Hematopoietic multipotent progenitor cell treated with erythropoietin and hydrocortisone succinate and interleukin-3 and kit ligand, for 8 days (in vitro differentiated cells): Measurements from ENCODE around the gene UBXN4.
"Not testable (repeated sequence)": the region's sequence is repeated elsewhere in the genome, so short reads cannot be mapped to it uniquely, and the experiment has no call there.

Experiments
- DNase-seq: peaks from one replicate; pipeline ENCODE4 v3.0.0-alpha.2; 2015

The UBXN4 gene

DNA sequence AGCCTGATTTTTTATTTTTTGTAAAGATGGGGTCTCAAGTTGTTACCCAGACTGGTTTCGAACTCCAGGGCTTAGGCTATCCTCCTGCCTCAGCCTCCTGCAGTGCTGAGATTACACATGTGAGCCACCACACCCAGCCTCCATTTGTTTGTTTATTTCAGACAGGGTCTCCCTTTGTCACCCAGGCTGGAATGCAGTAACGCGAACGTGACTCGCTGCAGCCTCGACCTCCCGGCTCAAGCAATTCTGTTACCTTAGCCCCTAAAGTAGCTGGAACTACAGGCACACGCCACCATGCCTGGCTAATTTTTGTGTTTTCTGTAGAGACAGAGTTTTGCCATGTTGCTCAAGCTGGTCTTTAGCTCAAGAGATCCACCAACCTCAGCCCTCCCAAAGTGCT lies 27.2 kb downstream of the UBXN4 start:
- no peak for DNase-seq

DNA sequence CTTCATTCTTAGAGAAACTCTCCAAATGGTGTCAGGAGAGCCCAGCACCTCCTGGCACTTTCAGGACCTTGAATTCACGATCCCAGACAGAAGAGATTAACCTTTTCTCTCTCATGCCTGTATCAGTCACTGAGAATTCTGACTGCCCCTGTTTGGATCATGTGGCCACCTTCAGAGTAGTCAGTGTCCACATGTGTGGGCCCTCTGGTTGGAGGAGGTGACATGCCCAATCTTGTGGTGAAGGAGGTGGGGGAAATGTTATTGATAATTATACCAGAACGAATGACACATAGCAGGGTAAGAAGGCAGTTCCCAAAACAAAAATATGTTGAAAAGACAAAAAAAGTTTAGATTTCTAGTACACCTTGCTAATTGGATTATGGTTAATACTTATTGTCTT lies 31.7 kb downstream of the UBXN4 start:
- no peak for DNase-seq

DNA sequence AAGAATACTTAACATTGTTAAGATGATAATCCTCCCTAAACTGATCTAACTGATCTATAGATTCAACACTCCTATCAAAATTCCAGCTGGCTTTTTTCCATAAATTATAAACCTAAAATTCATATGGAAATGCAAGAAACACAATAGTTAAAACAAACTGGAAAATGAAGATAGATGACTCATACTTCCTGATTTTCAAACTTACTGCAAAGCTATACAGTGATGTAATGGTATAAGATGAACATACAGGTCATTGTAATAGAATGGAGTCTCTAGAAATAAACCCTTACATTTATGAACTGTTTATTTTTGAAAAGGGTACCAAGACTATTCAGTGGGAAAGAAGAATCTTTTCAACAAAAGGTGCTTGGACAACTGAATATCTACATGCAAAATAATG lies 32.3 kb downstream of the UBXN4 start:
- DNase-seq, result no peak

DNA sequence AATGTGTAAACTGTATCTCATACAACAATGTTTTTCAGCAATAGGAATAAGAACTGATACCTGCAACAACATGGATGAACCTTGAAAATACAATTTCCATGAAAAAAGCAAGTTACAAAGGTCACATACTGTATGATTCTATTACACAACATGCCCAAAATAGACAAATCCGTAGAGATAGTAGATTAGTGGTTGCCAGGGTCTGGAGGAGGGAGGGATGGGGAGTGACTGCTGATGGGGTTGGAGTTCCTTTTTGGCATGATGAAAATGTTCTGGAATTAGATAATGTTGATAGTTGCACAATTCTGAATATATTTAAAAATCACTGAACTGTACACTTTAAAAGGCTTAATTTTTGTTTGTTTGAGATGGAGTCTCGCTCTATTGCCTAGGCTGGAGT lies 33.8 kb downstream of the UBXN4 start:
- DNase-seq, result no peak

DNA sequence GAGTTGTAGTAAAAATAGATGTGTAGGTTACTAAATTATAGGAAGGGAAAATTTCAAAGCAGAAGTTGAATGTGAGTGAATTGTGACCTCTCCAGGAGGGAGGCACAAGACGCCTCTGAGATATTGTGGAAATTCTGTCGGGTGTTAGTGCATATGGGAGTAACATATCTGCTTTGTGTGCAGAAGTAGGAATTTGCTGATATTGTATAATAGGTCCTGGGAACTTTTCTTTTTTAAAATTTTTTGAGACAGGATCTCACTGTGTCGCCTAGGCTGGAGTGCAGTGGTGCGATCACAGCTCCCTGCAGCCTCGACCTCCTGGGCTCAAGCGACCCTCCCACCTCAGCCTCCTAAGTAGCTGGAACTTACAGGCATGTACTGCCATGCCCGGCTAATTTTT lies 34.7 kb downstream of the UBXN4 start:
- DNase-seq, result no peak

DNA sequence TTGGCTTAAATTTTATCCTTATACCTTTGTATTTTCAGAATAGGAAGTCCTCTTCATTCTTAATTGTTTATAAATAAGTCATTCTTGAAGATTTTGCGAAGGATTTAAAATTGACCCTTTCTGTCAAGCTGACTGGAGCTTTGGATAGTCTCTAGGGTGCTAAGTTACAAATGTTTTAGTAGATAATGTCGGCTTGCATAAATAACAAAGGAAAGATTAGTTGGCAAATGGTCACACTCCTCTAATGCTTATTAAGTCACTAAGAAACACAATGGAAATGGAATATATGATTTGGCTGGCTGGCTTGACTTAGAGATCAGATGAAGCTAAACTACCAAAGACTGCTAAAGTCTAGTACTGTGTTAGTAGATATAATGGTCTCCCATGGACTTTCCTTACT lies 40.6 kb downstream of the UBXN4 start:
- DNase-seq, result no peak

DNA sequence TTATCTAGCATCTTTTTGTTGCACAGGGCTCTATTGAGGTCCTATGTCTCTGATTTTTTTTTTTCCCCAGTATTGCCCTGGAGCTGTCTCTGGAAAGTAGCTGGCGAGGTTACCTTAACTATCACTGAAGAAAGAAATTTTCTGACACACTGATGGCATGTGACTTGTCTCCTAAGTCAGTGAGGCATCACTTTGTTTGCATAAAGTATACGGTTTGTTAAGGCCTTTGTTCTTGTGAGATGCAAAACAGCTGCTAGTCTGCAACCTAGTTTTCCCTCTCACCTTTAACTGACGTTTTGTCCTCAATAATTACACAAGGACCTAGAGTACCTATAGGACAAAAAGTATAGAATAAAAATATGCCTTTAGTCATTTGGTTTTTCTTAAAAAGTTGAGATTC lies 41.8 kb downstream of the UBXN4 start:
- DNase-seq, result no peak

DNA sequence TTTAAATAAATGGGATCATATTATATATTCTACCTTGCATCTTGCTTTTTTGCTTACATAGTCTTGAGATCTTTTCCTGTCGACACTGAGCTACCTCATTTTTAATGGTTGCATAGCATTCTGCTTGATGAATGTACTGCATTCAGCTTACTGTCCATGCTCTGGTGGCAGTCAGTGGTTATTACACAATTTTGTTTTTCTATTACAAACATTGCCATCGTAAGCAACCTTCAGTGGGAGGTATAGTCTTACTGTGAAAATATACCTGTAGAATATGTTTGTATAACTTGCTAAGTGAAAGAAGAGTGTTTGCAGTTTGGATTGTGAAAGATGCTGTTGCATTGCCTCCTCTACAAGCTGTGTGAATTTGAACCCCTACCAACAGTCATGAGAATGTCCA lies 43.4 kb downstream of the UBXN4 start:
- DNase-seq, result no peak

DNA sequence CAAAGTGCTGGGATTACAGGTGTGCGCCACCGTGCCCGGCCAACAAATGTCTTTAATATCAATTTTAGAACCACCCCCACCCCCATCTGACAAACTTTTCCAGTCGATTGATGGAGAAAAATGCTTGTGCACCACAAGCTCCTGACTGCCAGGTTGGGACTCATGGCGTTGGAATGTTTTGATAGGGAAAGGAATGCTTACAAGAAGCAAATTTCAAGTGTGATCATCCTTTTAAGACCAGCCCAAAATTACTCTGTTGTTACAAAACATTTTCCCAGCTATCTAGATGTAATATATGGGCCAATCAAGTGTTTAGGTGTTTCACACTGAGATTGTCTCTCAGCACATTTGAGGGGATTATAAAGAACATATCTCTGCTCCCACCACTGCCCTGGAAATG lies 45.2 kb downstream of the UBXN4 start:
- no peak for DNase-seq

DNA sequence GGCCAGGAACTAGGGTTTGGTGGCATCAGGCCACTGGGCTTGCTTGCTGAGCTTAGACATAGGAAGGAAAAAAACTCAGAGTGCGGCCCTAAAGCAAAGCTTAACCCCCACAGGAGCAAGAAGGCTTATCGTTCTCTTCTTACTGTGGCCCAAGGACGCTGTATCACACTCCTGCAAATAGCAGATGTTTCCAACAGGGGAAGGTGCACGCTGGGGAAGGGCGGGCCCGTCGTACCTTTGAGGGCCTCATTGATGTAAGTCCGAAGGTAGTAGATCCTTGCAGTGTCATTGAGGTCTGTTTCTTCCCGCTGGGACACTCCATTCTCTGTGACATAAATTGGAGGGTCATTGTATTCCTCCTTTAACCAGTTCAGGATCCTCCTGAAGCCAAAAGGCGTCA lies 48.8 kb downstream of the UBXN4 start:
- no peak for DNase-seq

DNA sequence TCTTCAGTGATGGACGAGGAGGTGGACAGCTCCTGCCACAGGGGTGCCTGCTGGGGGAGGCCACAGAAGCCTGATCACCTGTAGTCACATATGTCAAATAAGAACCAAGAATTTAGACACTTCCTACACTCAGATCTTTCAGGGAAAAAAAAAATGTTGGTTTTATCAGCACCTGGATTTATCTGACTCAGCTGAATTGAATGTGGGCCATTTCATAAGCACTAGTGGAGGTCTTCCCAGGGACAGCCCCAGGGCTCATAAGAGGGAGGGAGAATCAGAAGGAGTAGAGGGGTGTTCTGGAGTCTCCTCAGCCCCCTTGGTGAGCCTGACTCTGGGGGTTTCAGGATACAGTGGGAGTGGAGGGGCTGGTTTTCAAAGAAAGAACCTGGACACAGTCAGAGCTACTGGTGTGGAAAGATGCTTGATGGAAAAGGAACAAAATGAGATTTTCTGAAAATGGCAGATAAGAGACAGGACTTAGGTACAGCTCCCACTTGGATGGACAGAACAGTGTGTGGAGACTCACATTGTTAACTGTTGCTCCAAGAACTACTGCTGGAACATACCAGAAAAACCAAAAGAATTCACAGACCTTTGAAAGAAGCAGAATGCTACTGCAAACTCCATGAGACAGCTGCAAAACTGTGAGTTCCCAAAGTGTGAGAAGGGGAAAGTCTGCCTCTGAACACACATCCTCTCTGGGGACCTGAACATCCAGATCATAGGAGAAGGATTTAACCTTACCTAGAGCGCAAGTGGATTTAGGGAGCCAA lies 49.9 kb downstream of the UBXN4 start:
- DNase-seq, result no peak

DNA sequence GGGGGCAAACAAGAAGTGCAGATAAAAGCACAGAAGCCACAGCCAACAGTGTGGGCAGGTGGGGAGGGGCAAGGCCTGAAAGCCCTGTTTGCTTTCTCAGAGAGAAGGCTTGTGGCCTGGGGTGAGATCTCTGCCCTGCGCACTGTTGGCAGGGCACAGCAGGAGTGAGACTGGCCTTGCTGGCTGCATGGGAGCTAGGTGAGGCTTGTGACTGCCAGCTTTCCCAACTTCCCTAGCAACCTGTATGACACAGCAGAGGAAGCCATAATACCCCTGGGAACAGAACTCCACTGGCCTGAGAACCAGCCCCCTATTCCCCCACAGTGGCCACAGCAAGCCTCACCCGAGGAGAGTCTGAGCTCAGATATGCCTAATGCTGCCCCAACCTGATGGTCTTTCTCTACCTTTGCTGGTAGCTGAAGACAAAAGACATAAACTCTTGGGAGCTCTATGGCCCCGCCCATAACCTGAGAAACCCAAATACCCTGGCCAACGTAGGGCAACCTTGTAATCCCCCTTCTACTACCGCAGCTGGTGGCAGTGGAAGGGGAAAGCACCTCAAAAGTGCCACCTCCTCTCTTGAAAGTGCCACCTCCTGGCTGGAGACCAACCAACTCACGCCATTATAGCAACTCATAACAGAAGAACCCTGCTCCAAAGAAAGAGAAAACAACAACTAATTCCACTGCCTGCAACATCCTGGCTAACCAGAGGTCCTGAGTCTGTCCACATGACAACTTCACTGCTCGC lies 50.9 kb downstream of the UBXN4 start:
- DNase-seq, result no peak

DNA sequence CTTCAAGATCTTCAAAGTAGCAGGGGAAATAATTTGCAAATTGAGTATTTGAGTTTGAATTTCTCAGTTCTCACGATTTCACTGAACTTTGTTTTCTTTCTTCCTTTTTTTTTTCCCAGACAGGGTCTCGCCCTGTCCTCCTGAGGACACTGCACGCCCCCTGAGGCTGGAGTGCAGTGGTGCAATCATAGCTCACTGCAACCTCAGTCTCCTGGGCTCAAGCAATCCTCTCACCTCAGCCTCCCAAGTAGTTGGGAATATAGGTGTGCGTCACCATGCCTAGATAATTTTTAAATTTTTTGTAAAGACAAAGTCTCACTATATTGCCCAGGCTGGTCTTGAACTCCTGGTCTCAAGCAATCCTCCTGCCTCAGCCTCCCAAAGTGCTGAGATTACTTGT lies 54.0 kb downstream of the UBXN4 start:
- not testable (repeated sequence) for DNase-seq

DNA sequence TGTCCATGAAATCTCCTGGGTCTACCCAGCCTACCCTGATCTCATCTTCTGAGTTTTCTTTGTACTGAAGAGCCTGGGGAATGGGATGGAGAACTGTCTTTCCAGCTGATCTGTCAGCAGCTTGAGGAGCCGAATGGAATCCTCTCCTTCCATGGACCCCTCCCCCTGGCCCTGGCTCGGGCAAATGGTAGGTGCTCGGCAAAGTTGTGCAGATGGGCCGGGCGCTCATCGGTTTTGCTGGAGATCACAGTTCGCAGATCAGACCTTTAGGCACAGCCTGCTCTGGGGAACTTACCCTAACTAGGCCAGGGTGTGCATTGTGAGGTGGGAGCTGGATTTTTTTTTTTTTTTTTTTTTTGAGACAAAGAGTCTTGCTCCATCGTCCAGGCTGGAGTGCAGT lies 55.0 kb downstream of the UBXN4 start:
- no peak for DNase-seq

DNA sequence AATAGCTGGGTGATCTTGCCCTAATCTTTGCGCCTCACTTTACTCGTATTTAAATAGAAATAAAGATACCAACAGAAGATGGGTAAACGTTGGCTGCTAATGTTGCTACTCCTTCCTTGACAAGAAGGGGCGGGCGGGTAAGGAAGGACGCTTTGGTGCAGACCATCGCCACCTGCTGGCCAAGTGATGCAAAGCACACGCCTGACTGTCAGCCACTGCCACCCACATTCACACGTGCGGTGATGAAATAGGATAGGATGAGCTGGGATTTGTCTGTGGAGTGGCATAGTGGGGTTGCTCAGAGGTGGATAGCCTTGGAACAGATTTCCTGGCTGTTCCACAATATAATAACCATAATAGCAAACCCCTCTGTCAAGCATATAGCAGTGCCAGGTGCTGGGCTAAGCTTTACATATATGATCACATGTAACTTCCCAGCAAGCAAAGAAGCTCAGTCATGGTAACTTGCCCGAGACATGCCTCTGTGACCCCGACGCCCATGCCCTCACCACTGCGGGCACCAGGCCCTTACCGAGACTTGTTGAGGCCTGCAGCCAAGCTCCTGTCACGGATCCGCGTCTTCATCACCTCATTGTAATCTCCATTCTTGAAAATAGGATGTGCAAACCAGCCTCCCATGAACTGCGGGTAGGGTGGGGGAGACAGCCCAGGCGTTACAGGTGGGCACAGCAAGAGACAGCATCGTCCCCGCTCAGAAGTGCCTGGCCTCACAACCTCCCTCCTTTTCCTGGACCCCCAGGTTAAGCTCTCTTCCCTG lies 56.0 kb downstream of the UBXN4 start:
- DNase-seq, result peak; percentile 82

DNA sequence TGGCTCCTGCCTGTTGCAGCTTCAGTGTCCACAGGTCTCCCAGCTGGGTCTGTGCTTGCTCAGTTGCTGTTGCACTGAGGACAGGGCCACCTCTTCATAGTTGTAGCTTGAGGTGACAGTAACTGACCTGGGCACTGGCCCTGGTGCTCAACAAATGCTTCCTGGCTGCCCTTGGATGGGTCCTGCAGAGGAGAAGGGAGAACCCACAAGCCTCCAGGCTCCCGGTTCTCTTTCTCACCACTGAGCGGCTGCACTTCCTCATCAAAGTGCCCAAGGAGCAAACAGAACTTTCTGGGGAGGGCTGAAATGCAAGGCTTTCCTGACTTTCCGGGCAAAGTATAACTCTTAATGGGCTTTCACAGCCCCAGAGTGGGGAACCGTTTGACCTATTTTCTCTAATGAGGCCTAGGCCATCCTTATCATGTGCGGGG lies 56.6 kb downstream of the UBXN4 start:
- DNase-seq, result no peak

DNA sequence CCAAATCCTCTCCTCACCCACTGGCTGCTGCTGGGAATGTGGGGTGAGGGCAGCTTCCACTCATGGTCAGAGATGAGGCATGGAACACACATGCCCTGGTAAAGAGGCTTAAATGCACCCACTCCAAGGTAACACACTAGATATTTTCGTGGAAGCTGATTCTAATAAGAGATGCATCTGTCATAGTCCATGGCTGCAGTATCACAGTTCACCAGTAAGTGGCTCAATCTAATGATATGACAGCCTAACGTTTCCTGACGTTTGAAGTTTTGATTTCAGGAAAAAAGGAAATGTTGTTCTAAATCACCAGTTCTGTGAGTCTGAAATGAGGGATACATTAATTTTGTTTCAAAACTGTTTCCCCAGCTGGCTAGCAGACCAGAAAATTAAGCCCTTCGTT lies 57.1 kb downstream of the UBXN4 start:
- peak; percentile 18 for DNase-seq

DNA sequence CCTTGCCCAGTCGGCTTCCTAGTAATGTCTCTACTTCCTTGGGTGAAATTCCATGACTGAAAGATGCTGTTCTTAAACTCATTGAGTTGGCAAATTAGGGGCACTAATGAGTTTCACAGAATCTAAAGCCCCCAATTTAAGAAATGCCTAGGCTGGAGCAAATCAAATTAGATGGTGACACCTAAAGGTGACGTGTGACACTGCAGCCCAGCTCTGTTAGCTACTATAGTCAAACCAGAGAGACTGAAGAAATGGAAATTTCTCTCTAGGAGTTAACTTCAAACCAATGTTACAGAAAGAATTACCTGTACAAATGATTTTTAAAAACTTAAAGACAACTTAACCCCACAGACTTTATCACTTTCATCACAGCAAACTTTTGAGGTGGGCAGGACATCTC lies 58.1 kb downstream of the UBXN4 start:
- no peak for DNase-seq

DNA sequence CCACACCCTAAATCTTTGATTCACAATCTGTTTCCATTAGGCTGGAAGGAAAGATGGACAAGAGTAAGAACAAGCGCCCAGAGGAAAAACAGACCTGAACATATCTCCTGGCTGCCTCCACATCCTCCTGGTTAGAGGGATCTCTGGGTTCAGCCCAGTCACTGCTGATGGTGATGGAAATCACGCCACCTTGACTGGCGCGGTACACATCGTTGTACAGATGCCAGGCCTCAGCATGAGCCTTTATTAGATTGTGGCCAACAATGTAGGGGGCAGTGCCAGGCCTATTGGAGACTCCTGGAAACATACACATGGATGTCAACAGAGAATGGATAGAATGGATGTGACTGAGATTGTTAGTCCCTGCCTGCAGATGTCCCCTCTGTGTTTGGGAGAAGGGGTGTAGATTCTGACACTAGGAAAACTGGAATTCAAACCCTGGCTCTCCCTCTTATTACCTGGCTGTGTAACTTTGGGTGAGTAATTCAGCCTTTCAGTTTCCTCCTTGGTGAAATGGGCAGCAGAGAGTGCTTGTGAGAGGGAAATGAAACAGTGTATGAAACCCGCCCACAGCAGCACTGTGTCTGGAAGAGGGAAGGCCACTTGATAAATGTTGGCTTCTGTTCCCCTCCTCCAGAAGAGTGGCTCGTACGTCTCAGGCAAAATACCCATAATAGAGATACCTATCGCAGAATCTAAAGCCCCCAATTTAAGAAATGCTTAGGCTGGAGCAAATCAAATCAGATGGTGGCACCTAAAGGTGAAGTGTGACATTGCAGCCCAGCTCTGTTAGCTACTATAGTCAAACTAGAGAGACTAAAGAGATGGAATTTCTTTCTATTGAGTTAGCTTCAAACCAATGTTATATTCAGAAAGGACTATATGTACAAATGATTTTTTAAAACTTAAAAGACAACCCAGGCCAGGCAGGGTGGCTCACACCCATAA lies 59.1 kb downstream of the UBXN4 start:
- no peak for DNase-seq

DNA sequence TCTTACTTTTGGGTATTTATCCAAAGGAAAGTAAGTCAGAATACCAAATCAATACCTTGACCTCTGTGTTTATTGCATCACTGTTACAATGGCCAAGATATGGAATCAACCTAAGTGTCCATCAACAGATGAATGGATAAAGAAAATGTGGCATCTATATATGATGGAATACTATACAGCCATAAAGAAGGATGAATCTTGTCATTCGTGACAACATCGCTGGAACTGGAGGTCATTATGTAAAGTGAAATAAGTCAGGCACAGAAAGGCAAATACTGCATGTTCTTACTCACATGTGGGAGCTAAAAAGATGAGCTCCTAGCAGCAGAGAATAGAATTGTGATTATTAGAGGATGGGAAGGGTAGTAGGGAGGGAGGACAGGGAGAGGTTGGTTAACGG lies 60.7 kb downstream of the UBXN4 start:
- DNase-seq, result no peak

DNA sequence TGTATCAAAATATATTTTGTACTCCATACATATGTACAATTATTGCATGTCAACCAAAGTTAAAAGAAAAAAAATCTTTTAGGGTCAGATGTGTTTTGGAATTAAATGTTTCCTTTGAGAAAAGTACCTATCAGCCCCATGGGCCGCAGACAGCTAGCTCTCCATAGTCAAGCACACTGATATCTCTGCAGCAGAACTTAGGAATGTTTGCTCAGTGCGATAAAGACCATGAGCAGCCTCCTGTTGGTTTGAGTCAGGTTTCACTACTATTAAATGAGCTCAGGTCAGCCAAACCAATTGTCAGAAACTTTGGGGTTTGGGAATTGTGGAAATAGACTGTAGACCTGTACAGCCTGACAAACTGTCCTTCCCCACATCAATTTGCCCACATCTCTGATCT lies 61.6 kb downstream of the UBXN4 start:
- no peak for DNase-seq

DNA sequence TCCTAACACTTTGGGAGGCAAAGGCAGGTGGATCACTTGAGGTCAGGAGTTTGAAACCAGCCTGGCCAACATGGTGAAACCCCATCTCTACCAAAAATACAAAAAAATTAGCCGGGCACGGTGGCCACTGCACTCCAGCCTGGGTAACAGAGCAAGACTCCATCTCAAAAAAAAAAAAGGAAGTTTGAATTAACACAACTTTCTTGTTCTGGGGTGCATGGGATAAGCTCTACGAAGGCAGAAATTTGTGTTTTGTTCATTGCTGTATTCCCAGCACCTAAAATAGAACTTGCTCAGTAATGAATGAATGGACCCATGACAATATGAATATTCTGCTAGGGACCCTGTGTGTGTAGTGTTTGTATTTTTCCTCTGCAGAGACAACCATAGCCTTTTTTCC lies 66.2 kb downstream of the UBXN4 start:
- not testable (repeated sequence) for DNase-seq
